ENCODE measurements around the gene CCN5.

The CCN5 gene

GRCh38 chr20:44758247-44759101 is 43.3 kb downstream of the CCN5 start:
- Histone ChIP-seq H3K36me3 (ENCODE audit: insufficient read depth, low read length) (no peaks in the 10 kb centered on the region), H3K9me2 (replicated peaks; ENCODE audit: low read depth, low read length) (no peaks in the 10 kb centered on the region), H3K4me2 (ENCODE audit: low read depth, low read length, poor library complexity, severe bottlenecking) (no peak overlapping the region), H3K79me2 (ENCODE audit: insufficient read depth, low read length) (no peaks in the 10 kb centered on the region), H4K20me1 (ENCODE audit: insufficient read depth, low read length, poor library complexity, severe bottlenecking) (no peaks in the 10 kb centered on the region), H2AFZ (ENCODE audit: low read length) (no peak overlapping the region), H3K4me1 (ENCODE audit: insufficient read depth, low read length, poor library complexity, severe bottlenecking) (no peaks in the 10 kb centered on the region), H3F3A (ENCODE audit: low read depth) (no peaks in the 10 kb centered on the region), H3K27me3 (ENCODE audit: insufficient read depth, low read length, poor library complexity, severe bottlenecking) (no peaks in the 10 kb centered on the region), H3K4me3 (ENCODE audit: low read length, poor library complexity, severe bottlenecking) (no peak overlapping the region), H3K9me3 (ENCODE audit: insufficient read depth, low read depth, low read length) (no peaks in the 10 kb centered on the region), H3K9ac (ENCODE audit: low read depth, low read length, poor library complexity, severe bottlenecking) (no peak overlapping the region)
- TF ChIP-seq EZH2phosphoT487 (IDR thresholded peaks at IDR 0.05; ENCODE audit: borderline replicate concordance) (no peak), CTCF (conservative IDR thresholded peaks at IDR 0.05; ENCODE audit: low read length) (no peak)

GRCh38 chr20:44759595-44759994 is 44.4 kb downstream of the CCN5 start:
- Histone ChIP-seq H3F3A (ENCODE audit: low read depth) (no peaks in the 10 kb centered on the region), H3K9me2 (replicated peaks; ENCODE audit: low read depth, low read length) (no peaks in the 10 kb centered on the region), H3K9me3 (ENCODE audit: insufficient read depth, low read depth, low read length) (no peaks in the 10 kb centered on the region), H3K9ac (ENCODE audit: low read depth, low read length, poor library complexity, severe bottlenecking) (no peak overlapping the region), H3K4me3 (ENCODE audit: low read length, poor library complexity, severe bottlenecking) (no peak overlapping the region), H3K4me2 (ENCODE audit: low read depth, low read length, poor library complexity, severe bottlenecking) (no peak overlapping the region), H2AFZ (ENCODE audit: low read length) (no peak overlapping the region), H3K27me3 (ENCODE audit: insufficient read depth, low read length, poor library complexity, severe bottlenecking) (no peaks in the 10 kb centered on the region), H3K4me1 (ENCODE audit: insufficient read depth, low read length, poor library complexity, severe bottlenecking) (no peaks in the 10 kb centered on the region), H4K20me1 (ENCODE audit: insufficient read depth, low read length, poor library complexity, severe bottlenecking) (no peaks in the 10 kb centered on the region), H3K79me2 (ENCODE audit: insufficient read depth, low read length) (no peaks in the 10 kb centered on the region), H3K36me3 (ENCODE audit: insufficient read depth, low read length) (no peaks in the 10 kb centered on the region)
- no peak for TF ChIP-seq CTCF (conservative IDR thresholded peaks at IDR 0.05; ENCODE audit: low read length)
- TF ChIP-seq EZH2phosphoT487 (IDR thresholded peaks at IDR 0.05; ENCODE audit: borderline replicate concordance) = no peak

GRCh38 chr20:44761423-44761822 is 46.3 kb downstream of the CCN5 start:
- H2AFZ ChIP-seq (ENCODE audit: low read length) = no peak overlapping the region
- H3K36me3 ChIP-seq (ENCODE audit: insufficient read depth, low read length) = no peaks in the 10 kb centered on the region
- H3K4me1 ChIP-seq (ENCODE audit: insufficient read depth, low read length, poor library complexity, severe bottlenecking) = no peaks in the 10 kb centered on the region
- no peak overlapping the region for H3K4me2 ChIP-seq (ENCODE audit: low read depth, low read length, poor library complexity, severe bottlenecking)
- H3F3A ChIP-seq (ENCODE audit: low read depth) = no peaks in the 10 kb centered on the region
- no peaks in the 10 kb centered on the region for H3K79me2 ChIP-seq (ENCODE audit: insufficient read depth, low read length)
- H3K9me3 ChIP-seq (ENCODE audit: insufficient read depth, low read depth, low read length) = no peaks in the 10 kb centered on the region
- H3K9me2 ChIP-seq (replicated peaks; ENCODE audit: low read depth, low read length) = no peaks in the 10 kb centered on the region
- no peak for TF ChIP-seq CTCF (conservative IDR thresholded peaks at IDR 0.05; ENCODE audit: low read length)
- no peak for TF ChIP-seq EZH2phosphoT487 (IDR thresholded peaks at IDR 0.05; ENCODE audit: borderline replicate concordance)
- H3K9ac ChIP-seq (ENCODE audit: low read depth, low read length, poor library complexity, severe bottlenecking) = no peak overlapping the region
- no peaks in the 10 kb centered on the region for H3K27me3 ChIP-seq (ENCODE audit: insufficient read depth, low read length, poor library complexity, severe bottlenecking)
- H4K20me1 ChIP-seq (ENCODE audit: insufficient read depth, low read length, poor library complexity, severe bottlenecking) = no peaks in the 10 kb centered on the region
- H3K4me3 ChIP-seq (ENCODE audit: low read length, poor library complexity, severe bottlenecking) = no peak overlapping the region
